Vagina (tissue), 2 donors: ENCODE data around the gene SUN1.
"Not testable (repeated sequence)": the region's sequence is repeated elsewhere in the genome, so short reads cannot be mapped to it uniquely, and the experiment has no call there.

Experiments
- POLR2AphosphoS5 ChIP-seq, 2 donors: sonication (generic); formaldehyde crosslinking; IDR thresholded peaks; one replicate each; pipeline ENCODE4 v1.9.0; 2017; ENCODE audit warnings: antibody characterized with exemption in 2 of 2, mild to moderate bottlenecking in 2 of 2, low read depth in 1 of 2; ENCODE audit not compliant: insufficient read depth in 1 of 2
- TF ChIP-seq, protein P1 (sequence below), 3 experiments: fragments of 450-650 bp in 2 of 3; fragments of 200-600 bp in 1 of 3; sonication (generic) in 1 of 3; IDR thresholded peaks; one replicate each; pipeline ENCODE4 v1.5.1; 2017 to 2019; ENCODE audit warnings: antibody characterized with exemption in 3 of 3, mild to moderate bottlenecking in 2 of 3, moderate library complexity in 2 of 3

DNA sequence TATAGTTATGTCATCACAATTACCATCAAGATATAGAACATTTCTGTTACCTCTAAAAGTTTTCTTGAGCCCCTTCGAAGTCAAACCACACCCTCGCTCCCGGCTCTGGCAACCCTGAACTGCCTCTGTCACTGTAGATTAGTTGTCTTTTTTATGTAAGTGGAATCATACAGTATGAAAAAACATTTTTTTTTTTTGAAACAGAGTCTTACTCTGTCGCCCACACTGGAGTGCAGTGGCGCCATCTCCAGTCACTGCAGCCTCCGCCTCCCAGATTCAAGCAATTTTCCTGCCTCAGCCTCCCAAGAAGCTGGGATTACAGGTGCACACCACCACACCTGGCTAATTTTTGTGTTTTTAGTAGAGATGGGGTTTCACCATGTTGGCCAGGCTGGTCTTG lies 30.9 kb upstream of the SUN1 start:
- TF ChIP-seq, protein P1, sequence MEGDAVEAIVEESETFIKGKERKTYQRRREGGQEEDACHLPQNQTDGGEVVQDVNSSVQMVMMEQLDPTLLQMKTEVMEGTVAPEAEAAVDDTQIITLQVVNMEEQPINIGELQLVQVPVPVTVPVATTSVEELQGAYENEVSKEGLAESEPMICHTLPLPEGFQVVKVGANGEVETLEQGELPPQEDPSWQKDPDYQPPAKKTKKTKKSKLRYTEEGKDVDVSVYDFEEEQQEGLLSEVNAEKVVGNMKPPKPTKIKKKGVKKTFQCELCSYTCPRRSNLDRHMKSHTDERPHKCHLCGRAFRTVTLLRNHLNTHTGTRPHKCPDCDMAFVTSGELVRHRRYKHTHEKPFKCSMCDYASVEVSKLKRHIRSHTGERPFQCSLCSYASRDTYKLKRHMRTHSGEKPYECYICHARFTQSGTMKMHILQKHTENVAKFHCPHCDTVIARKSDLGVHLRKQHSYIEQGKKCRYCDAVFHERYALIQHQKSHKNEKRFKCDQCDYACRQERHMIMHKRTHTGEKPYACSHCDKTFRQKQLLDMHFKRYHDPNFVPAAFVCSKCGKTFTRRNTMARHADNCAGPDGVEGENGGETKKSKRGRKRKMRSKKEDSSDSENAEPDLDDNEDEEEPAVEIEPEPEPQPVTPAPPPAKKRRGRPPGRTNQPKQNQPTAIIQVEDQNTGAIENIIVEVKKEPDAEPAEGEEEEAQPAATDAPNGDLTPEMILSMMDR (IDR thresholded peaks at IDR 0.05) = not testable (repeated sequence)
- not testable (repeated sequence) for TF ChIP-seq POLR2AphosphoS5 (IDR thresholded peaks at IDR 0.05; ENCODE audit: insufficient read depth in 1 of 2, low read depth in 1 of 2)
